CD4-positive, alpha-beta T cell (primary cell): ENCODE results near the gene DYNC1I2. TPM values are rescaled to one million over a fixed set of nuclear protein-coding genes. Genes with fewer than 3 reads are reported as not detected.

Experiments
- ATAC-seq: fragments of 200-7000 bp; cut with Tn5 transposase; one replicate; pipeline ENCODE4 v1.10.0; 2022; ENCODE audit warnings: mild to moderate bottlenecking; ENCODE audit not compliant: poor library complexity
- CTCF ChIA-PET: fragments of 350-600 bp; sonication (Branson Sonifier 250); formaldehyde crosslinking; loops from one replicate; lab custom pipeline; 2021; ENCODE audit warnings: antibody characterized with exemption, inconsistent platforms; lab: Charles Lee
- POLR2A ChIA-PET: fragments of 350-600 bp; sonication (Branson Sonifier 250); formaldehyde crosslinking; loops from one replicate; lab custom pipeline; 2021; ENCODE audit warnings: antibody characterized with exemption, inconsistent platforms; lab: Charles Lee
- DNase-seq, 14 experiments: peaks; one replicate each; pipeline ENCODE4 v3.0.0-alpha.2; 2013 to 2020; ENCODE audit warnings: mixed read lengths in 2 of 14
- H3K27ac ChIP-seq, 2 donors: one replicate each; pipeline versions ENCODE4 v1.5.1 to v1.7.0; 2013; ENCODE audit warnings: low read length in 2 of 2, low read depth in 1 of 2, mild to moderate bottlenecking in 1 of 2
- H3K27me3 ChIP-seq, 2 experiments: 1 replicate in 1 of 2; 2 replicates in 1 of 2; pipeline versions ENCODE4 v1.6.1 to v1.7.0; 2013; ENCODE audit warnings: low read length in 2 of 2, control low read depth in 1 of 2, mild to moderate bottlenecking in 1 of 2, moderate library complexity in 1 of 2; ENCODE audit not compliant: insufficient read depth in 2 of 2, control insufficient read depth in 1 of 2
- H3K36me3 ChIP-seq: one replicate; pipeline ENCODE4 v1.6.1; 2013; ENCODE audit warnings: low read length, control low read depth; ENCODE audit not compliant: insufficient read depth
- H3K4me1 ChIP-seq: one replicate; pipeline ENCODE4 v1.6.1; 2013; ENCODE audit warnings: low read length, control low read depth; ENCODE audit not compliant: insufficient read depth
- H3K4me3 ChIP-seq: one replicate; pipeline ENCODE4 v1.5.1; 2013; ENCODE audit warnings: mild to moderate bottlenecking, low read length, moderate library complexity
- H3K9me3 ChIP-seq, 2 experiments: 1 replicate in 1 of 2; 2 replicates in 1 of 2; pipeline versions ENCODE4 v1.6.1 to v1.7.0; 2013; ENCODE audit warnings: low read length in 2 of 2, mild to moderate bottlenecking in 2 of 2, control low read depth in 1 of 2, moderate library complexity in 1 of 2; ENCODE audit not compliant: control insufficient read depth in 1 of 2, insufficient read depth in 1 of 2
- H3K27ac Mint-ChIP-seq: one replicate; pipeline ENCODE4 v1.8.0; 2020; ENCODE audit warnings: mixed read lengths
- H3K27me3 Mint-ChIP-seq: one replicate; pipeline ENCODE4 v1.8.0; 2021; ENCODE audit warnings: mixed read lengths
- H3K36me3 Mint-ChIP-seq: one replicate; pipeline ENCODE4 v1.8.0; 2021; ENCODE audit warnings: low read depth, mixed read lengths
- H3K4me1 Mint-ChIP-seq: one replicate; pipeline ENCODE4 v1.8.0; 2021; ENCODE audit warnings: low read depth, mixed read lengths
- H3K4me3 Mint-ChIP-seq: one replicate; pipeline ENCODE4 v1.8.0; 2020; ENCODE audit warnings: mild to moderate bottlenecking, mixed read lengths
- H3K9me3 Mint-ChIP-seq: one replicate; pipeline ENCODE4 v1.8.0; 2020; ENCODE audit warnings: mixed read lengths
- CTCF ChIP-seq: fragments of 200-600 bp; IDR thresholded peaks from one replicate; pipeline ENCODE4 v1.8.0; 2022; ENCODE audit warnings: antibody characterized with exemption, mild to moderate bottlenecking
- intact Hi-C, 2 experiments: fragments of 100-400 bp; cut with DNase I in 1 of 2; cut with micrococcal nuclease in 1 of 2; formaldehyde crosslinking; loops; one replicate each; pipeline versions ENCODE4 v1.15.1 to v1.9.0; 2023 to 2025; cut with DNase I, micrococcal nuclease
- total RNA-seq, 174 experiments: library from RNA in 2 of 174; stranded (reverse) in 2 of 174; gene quantifications; one replicate each; pipeline ENCODE4 v1.2.3 and lab custom pipeline; 2021 to 2026

Gene DYNC1I2
- total RNA-seq, 2 experiments from 2014 or later, result 10.5 to 11.6 TPM

- ChIA-PET CTCF (no interaction called here), POLR2A (no interaction called here)
- Mint-ChIP-seq H3K4me3 (no peak overlapping the region), H3K36me3 (no peaks in the 10 kb centered on the region), H3K4me1 (no peaks in the 10 kb centered on the region), H3K27me3 (peaks cover 55% of the 10 kb centered on the region), H3K9me3 (no peaks in the 10 kb centered on the region), H3K27ac (no peak overlapping the region)
- Histone ChIP-seq H3K4me3 (no peak overlapping the region), H3K4me1 (no peaks in the 10 kb centered on the region), H3K36me3 (no peaks in the 10 kb centered on the region), H3K27me3 (peaks cover 0 to 9% of the 10 kb centered on the region in 2 experiments), H3K27ac (no peak overlapping the region), H3K9me3 (peaks cover 9% of the 10 kb centered on the region in 2 experiments)
- TF ChIP-seq CTCF, result no peak
- intact Hi-C loops, result no loop called here
- ATAC-seq (no peak), DNase-seq (no peak)
Measured at GRCh38 chr2:171655586-171655985, 31.7 kb upstream of the DYNC1I2 start.

GRCh38 chr2:171667041-171667440 lies 20.2 kb upstream of the DYNC1I2 start:
- Mint-ChIP-seq H3K27ac (no peak overlapping the region), H3K4me1 (no peaks in the 10 kb centered on the region), H3K36me3 (no peaks in the 10 kb centered on the region), H3K4me3 (no peak overlapping the region), H3K9me3 (no peaks in the 10 kb centered on the region), H3K27me3 (peaks cover 9% of the 10 kb centered on the region)
- ATAC-seq, result no peak
- no peak overlapping the region for H3K27ac ChIP-seq
- H3K27me3 ChIP-seq, result peaks cover 4 to 5% of the 10 kb centered on the region in 2 experiments
- no peaks in the 10 kb centered on the region for H3K4me1 ChIP-seq
- no peaks in the 10 kb centered on the region for H3K9me3 ChIP-seq
- H3K36me3 ChIP-seq, result no peaks in the 10 kb centered on the region
- no peak for TF ChIP-seq CTCF
- intact Hi-C loops, result loop anchor here in 1 of 2 experiments (5.0 kb wide), 1 partner anchor 180 kb away; no protein-coding TSS in a partner anchor
- CTCF ChIA-PET, result no interaction called here
- DNase-seq, result no peak
- POLR2A ChIA-PET, result interaction anchor here (0.8 kb wide), 1 partner anchor 21 kb away, joined by 3 read pairs; the partner anchor contains the start of gene DYNC1I2
- no peak overlapping the region for H3K4me3 ChIP-seq

GRCh38 chr2:171668183-171668582 lies 19.1 kb upstream of the DYNC1I2 start:
- no peaks in the 10 kb centered on the region for H3K9me3 Mint-ChIP-seq
- H3K27ac ChIP-seq, result no peak overlapping the region
- ChIA-PET CTCF (no interaction called here), POLR2A (no interaction called here)
- no peaks in the 10 kb centered on the region for H3K36me3 Mint-ChIP-seq
- H3K4me3 Mint-ChIP-seq, result no peak overlapping the region
- DNase-seq, result no peak
- no peaks in the 10 kb centered on the region for H3K9me3 ChIP-seq
- H3K27me3 ChIP-seq, result no peaks in the 10 kb centered on the region
- ATAC-seq, result no peak
- no peaks in the 10 kb centered on the region for H3K4me1 ChIP-seq
- intact Hi-C loops, result loop anchor here in 1 of 2 experiments (5.0 kb wide), 1 partner anchor 181 kb away; no protein-coding TSS in a partner anchor
- peaks cover 4% of the 10 kb centered on the region for H3K27me3 Mint-ChIP-seq
- H3K4me3 ChIP-seq, result no peak overlapping the region
- no peak for TF ChIP-seq CTCF
- no peaks in the 10 kb centered on the region for H3K4me1 Mint-ChIP-seq
- H3K36me3 ChIP-seq, result no peaks in the 10 kb centered on the region
- no peak overlapping the region for H3K27ac Mint-ChIP-seq
